ENCODE measurements around the gene CHD9. TPM values are rescaled to one million over a fixed set of nuclear protein-coding genes. Genes with fewer than 3 reads are reported as not detected.

Gene CHD9
- total RNA-seq, 4 donors from 2014 or later = 97.2 to 141 (median 108) TPM

DNA sequence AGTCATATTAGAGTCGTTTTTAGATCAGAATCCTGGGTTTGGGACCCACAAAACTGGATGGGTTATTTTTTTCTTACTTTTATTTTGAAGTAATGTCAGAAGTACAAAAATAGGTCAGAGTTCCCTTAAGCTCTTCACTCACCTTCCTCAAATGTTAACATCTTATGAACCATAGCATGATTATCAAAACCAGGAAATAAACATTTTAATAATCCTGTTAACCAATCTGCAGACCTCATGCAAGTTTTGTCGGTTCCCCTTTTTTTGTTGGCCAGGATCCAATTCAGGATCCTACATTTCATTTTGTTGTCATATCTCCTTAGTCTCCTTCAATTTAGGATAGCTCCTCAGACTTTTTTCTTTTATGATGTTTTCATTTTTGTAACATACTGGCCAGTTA, 162.0 kb downstream of the CHD9 start:
- no peak overlapping the region for H3K4me3 ChIP-seq (replicated peaks in 1 of 3)
- WGBS, 2 donors = 55 to 57% methylated on average over 2 of the region's 2 CpGs
- DNase-seq = no peak
- TF ChIP-seq, protein P1, sequence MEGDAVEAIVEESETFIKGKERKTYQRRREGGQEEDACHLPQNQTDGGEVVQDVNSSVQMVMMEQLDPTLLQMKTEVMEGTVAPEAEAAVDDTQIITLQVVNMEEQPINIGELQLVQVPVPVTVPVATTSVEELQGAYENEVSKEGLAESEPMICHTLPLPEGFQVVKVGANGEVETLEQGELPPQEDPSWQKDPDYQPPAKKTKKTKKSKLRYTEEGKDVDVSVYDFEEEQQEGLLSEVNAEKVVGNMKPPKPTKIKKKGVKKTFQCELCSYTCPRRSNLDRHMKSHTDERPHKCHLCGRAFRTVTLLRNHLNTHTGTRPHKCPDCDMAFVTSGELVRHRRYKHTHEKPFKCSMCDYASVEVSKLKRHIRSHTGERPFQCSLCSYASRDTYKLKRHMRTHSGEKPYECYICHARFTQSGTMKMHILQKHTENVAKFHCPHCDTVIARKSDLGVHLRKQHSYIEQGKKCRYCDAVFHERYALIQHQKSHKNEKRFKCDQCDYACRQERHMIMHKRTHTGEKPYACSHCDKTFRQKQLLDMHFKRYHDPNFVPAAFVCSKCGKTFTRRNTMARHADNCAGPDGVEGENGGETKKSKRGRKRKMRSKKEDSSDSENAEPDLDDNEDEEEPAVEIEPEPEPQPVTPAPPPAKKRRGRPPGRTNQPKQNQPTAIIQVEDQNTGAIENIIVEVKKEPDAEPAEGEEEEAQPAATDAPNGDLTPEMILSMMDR (IDR thresholded peaks at IDR 0.05) = no peak
- no peak for TF ChIP-seq POLR2A (IDR thresholded peaks at IDR 0.05)
- no peaks in the 10 kb centered on the region for H3K36me3 ChIP-seq
- intact Hi-C loops (cut with DNase I) = no loop called here
- H3K4me1 ChIP-seq = peaks cover 29 to 41% of the 10 kb centered on the region in 2 donors
- H3K27me3 ChIP-seq = no peaks in the 10 kb centered on the region
- no peak overlapping the region for H3K27ac ChIP-seq
- H3K9me3 ChIP-seq = no peaks in the 10 kb centered on the region

DNA sequence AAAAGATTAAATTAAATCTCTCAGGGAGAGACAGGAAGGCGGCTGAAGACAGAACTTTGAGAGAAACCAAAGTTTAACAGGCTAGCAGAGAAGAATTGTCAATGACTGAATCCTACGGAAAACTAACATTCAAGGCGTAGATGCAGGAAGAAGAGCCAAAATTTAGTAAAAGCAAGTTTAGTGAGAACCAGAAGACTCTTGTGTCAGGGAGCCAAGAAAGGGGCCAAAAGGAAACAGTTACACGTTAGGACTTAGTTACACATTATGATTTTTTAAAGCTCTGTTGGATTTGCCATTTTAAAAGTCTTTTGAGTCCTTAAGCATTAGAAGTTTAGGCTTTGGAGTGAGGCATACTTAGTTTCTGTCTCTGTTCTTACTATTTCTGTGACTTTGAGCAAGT, 164.6 kb downstream of the CHD9 start:
- Histone ChIP-seq H3K36me3 (peaks cover 0 to 6% of the 10 kb centered on the region in 2 donors), H3K4me1 (peaks cover 26 to 28% of the 10 kb centered on the region in 2 donors), H3K4me3 (replicated peaks in 1 of 3) (no peak overlapping the region), H3K27me3 (no peaks in the 10 kb centered on the region), H3K9me3 (no peaks in the 10 kb centered on the region), H3K27ac (peak overlapping the region; percentile 9 to 38 (median 37))
- 53 to 71% methylated on average over 4 of the region's 4 CpGs for WGBS, 2 donors
- DNase-seq = no peak
- intact Hi-C loops (cut with DNase I) = no loop called here
- no peak for TF ChIP-seq POLR2A (IDR thresholded peaks at IDR 0.05)
- TF ChIP-seq, protein P1 (IDR thresholded peaks at IDR 0.05) = no peak

DNA sequence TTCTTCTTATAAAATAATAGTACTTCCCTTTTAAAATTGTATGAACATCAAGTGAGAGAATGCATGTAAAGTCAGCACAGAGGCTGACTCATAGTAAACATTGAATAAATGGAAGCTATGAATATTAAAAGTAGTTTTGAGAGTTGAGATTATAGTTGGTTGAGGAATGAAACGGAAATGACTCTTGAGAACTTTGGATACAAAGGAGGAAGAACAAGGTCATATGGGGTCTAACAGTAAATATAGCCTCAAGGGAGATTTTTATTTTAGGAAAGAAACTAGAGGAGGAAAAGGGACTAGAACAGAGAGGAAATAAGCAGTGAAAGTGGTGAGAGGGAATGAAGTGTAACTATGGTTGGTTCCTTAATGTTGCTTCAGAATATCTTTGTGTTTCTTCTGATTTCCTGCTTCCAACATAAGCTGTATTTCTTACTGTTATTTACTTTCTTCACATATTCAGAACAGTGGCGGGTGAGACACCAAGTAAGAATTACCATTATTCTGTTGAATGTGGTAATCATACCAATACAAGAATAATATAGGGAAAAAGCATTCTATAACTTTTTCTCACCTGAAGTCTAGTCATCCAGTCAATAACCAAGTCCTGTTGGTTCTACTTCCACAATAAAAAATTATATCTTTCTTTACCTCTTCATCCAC, 165.1 kb downstream of the CHD9 start:
- no peak for DNase-seq
- Histone ChIP-seq H3K4me3 (replicated peaks in 1 of 3) (no peak overlapping the region), H3K27me3 (no peaks in the 10 kb centered on the region), H3K27ac (peak overlapping the region; percentile 9 to 38 (median 37)), H3K4me1 (peaks cover 26 to 28% of the 10 kb centered on the region in 2 donors), H3K9me3 (no peaks in the 10 kb centered on the region), H3K36me3 (peaks cover 0 to 6% of the 10 kb centered on the region in 2 donors)
- no peak for TF ChIP-seq POLR2A (IDR thresholded peaks at IDR 0.05)
- TF ChIP-seq, protein P1 (IDR thresholded peaks at IDR 0.05) = no peak
- intact Hi-C loops (cut with DNase I) = no loop called here
- 67 to 71% methylated on average over 2 of the region's 2 CpGs for WGBS, 2 donors

DNA sequence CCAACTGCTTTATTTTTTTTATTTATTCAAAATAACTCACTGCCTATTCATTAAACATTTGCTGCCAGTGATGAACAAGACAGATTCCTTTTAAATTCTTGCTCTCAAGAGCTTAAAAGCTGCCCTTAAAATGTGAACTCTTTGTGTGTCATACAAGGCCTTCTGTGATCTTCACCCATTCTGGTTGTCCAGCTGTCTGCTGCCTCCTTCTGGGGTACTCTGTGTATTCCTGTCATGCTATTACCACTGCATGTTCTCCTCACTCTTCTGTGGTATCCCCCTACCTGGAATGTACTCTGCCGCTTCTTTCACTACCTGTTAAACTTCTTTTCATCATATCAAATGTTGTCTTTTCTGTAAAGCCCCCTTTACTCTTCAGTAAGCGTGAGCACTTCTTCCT, 165.8 kb downstream of the CHD9 start:
- DNase-seq = no peak
- Histone ChIP-seq H3K4me3 (replicated peaks in 1 of 3) (no peak overlapping the region), H3K4me1 (peaks cover 26 to 28% of the 10 kb centered on the region in 2 donors), H3K27me3 (no peaks in the 10 kb centered on the region), H3K36me3 (peaks cover 0 to 6% of the 10 kb centered on the region in 2 donors), H3K9me3 (no peaks in the 10 kb centered on the region), H3K27ac (peak overlapping the region in 1 of 3 donors; percentile 9)
- TF ChIP-seq, protein P1 (IDR thresholded peaks at IDR 0.05) = no peak
- TF ChIP-seq POLR2A (IDR thresholded peaks at IDR 0.05) = no peak
- 90% methylated on average over 2 of the region's 2 CpGs for whole genome bisulfite sequencing, 2 donors
- intact Hi-C loops (cut with DNase I) = no loop called here

DNA sequence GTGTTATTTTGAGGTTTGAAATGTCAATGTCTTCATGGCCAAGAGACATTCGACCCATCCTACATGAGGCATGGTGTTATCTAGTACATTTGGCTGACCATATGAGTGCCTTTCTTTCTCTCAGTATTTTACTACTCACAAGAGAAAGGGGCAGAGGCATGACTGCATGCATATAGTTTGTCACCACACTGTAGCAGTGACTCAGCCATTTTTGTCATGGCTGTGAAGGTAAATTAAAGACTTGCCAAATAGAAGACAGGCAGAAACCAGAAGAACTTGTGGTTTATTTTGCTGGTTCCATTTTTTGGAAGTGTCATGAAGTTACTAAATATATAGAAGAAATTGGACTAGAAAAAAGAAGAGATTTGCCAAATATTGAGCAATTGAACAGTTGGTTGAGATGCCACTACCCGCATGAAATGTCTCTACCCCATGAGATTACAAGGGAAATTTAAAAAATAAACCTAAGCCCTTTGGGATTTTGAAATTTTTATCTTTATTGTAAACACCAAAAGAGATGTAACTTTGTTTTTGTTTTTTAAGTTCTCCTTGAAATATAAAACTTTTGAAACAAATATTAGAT, 170.3 kb downstream of the CHD9 start:
- intact Hi-C loops (cut with DNase I) = no loop called here
- Histone ChIP-seq H3K36me3 (peaks cover 16 to 35% of the 10 kb centered on the region in 2 donors), H3K4me1 (peaks cover 9 to 12% of the 10 kb centered on the region in 2 donors), H3K4me3 (replicated peaks in 1 of 3) (no peak overlapping the region), H3K27ac (no peak overlapping the region), H3K27me3 (no peaks in the 10 kb centered on the region), H3K9me3 (no peaks in the 10 kb centered on the region)
- TF ChIP-seq, protein P1 (IDR thresholded peaks at IDR 0.05) = no peak
- TF ChIP-seq POLR2A (IDR thresholded peaks at IDR 0.05) = no peak
- DNase-seq = no peak
- WGBS, 2 donors = 85 to 91% methylated on average over 2 of the region's 2 CpGs

Data from thyroid gland (tissue), 4 donors.